GM12891 (cell line): Measurements from ENCODE around the gene FBN1.

Experiments
- DNase-seq: peaks from one replicate; pipeline ENCODE4 v3.0.0; 2011; ENCODE audit warnings: low spot score; ENCODE audit not compliant: insufficient read length
- FAIRE-seq: peaks from 2 replicates; lab custom pipeline; 2011; peaks lifted over from hg19 to GRCh38; lab: Jason Lieb, UNC
- PAX5 ChIP-seq: IDR thresholded peaks from 2 replicates; pipeline ENCODE4 v1.6.1; 2011; ENCODE audit warnings: low read length, moderate library complexity, mild to moderate bottlenecking; ENCODE audit not compliant: insufficient read depth, severe bottlenecking
- POLR2A ChIP-seq: IDR thresholded peaks from 2 replicates; pipeline ENCODE4 v1.6.1; 2011; ENCODE audit warnings: low read depth, low read length, control low read depth
- POLR2AphosphoS5 ChIP-seq: IDR thresholded peaks from 2 replicates; pipeline ENCODE4 v1.6.1; 2011; ENCODE audit warnings: low read depth, low read length, control low read depth
- POU2F2 ChIP-seq: IDR thresholded peaks from 2 replicates; pipeline ENCODE4 v1.6.1; 2011; ENCODE audit warnings: low read depth, mild to moderate bottlenecking, control low read depth, low read length, moderate library complexity
- SPI1 ChIP-seq: IDR thresholded peaks from 2 replicates; pipeline ENCODE4 v1.6.1; 2011; ENCODE audit warnings: low read depth, low read length, control low read depth
- TAF1 ChIP-seq: IDR thresholded peaks from 2 replicates; pipeline ENCODE4 v1.6.1; 2011; ENCODE audit warnings: low read depth, low read length, control low read depth

Gene FBN1

GRCh38 chr15:48573780-48574179 lies 71.7 kb downstream of the FBN1 start:
- no peak for DNase-seq
- no peak for FAIRE-seq
- TF ChIP-seq PAX5 (no peak), POLR2A (no peak), POLR2AphosphoS5 (no peak), SPI1 (no peak), POU2F2 (no peak), TAF1 (no peak)

- no peak for DNase-seq
- no peak for FAIRE-seq
- no peak for TF ChIP-seq POU2F2
- TF ChIP-seq TAF1: no peak
Observed at GRCh38 chr15:48572823-48573222, 72.7 kb downstream of the FBN1 start.

DNA sequence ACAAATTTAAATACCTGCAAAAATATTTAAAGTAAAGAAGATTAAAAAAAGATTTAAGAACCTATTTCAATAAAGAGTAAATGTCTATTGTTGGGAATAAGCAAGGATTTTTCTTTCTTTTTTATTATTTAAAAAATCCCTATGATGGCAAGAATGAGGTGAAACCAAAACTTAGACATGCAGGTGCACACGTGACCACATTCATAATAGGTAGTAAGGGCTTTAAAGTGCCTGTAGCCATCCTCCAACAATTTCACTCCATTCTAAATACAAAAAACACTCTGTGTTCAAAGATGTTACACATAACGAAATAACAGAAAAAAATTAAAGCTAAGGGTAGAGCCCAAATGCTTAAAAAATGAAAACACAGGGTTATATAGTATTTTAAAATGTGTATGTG lies 74.0 kb downstream of the FBN1 start:
- DNase-seq: no peak
- no peak for FAIRE-seq
- TF ChIP-seq POU2F2: no peak
- TF ChIP-seq POLR2A: no peak
- no peak for TF ChIP-seq POLR2AphosphoS5

DNA sequence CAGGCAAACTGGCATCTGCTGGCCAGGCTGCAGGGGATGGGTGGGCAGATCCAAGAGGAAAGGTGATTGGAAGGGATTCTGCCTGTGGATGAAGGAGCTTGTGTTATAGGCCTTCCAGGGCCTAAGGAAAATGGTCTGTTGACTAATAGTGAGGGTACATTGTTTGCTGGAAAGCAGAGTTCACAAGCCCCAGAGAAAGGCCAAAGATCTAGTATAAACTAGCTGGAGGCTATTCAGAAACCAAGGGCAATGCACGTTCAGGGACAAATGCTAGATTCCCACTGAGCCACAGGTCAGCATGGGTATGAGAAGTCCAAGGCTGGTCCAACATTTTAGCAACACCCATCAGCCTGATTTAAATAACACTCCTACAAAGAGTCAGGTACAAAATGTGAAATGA lies 74.7 kb downstream of the FBN1 start:
- FAIRE-seq (no peak), DNase-seq (no peak)
- no peak for TF ChIP-seq PAX5
- TF ChIP-seq POU2F2: no peak
- TF ChIP-seq TAF1: no peak
- no peak for TF ChIP-seq SPI1
- no peak for TF ChIP-seq POLR2A
- no peak for TF ChIP-seq POLR2AphosphoS5

DNA sequence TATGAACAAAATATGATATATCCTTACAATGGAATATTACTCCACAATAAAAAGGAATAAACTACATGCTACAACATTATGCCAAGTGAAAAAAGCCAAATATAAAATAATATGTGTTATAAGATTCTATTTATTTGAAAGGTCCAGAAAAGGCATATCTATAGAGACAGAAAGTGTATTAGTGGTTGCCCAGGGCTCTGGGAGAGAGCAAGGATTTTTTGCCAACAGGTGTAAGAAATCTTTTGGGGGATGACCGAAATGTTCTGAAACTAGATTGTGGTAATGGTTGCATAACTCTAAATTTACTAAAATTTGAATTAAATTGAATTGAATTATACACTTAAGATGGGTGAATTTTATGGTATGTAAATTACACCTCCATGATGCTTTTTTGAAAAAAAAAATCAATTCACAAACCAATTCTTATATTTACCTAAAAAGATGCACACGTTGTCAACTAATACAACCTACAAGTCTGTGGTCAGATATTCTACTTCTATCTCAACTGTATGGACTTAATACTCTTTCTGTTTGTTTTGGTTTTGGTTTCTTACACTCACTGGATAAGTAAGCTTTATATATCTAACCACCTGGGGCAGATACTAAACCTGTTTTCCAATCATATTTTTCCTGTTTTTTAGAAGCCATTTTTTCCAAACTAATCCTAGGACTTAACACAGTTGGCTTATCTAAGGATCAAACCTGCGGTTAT lies 75.8 kb downstream of the FBN1 start:
- DNase-seq (no peak), FAIRE-seq (no peak)
- TF ChIP-seq SPI1 (no peak), PAX5 (no peak), POLR2AphosphoS5 (no peak), TAF1 (no peak), POU2F2 (no peak), POLR2A (no peak)

DNA sequence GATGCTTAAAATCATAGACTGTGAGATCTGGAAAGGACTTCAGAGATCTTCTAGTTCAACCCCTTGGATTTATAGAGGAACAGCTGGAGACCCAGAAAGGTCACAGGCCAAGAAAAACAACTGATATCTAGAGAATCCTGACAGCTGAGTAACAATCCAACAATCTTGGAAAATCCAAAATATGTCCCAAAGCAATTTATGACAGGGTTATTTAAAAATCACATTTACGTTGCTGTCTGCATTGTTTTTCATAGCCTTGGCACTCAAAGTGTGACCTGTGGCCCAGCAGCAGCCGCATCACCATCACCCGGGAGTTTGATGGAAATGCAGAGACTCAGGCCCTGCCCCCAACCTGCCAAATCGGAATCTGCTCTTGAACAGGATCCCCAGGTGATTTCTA lies 78.8 kb downstream of the FBN1 start:
- TF ChIP-seq POU2F2 (no peak), TAF1 (no peak), POLR2AphosphoS5 (no peak), SPI1 (no peak), POLR2A (no peak)
- no peak for FAIRE-seq
- DNase-seq: no peak

DNA sequence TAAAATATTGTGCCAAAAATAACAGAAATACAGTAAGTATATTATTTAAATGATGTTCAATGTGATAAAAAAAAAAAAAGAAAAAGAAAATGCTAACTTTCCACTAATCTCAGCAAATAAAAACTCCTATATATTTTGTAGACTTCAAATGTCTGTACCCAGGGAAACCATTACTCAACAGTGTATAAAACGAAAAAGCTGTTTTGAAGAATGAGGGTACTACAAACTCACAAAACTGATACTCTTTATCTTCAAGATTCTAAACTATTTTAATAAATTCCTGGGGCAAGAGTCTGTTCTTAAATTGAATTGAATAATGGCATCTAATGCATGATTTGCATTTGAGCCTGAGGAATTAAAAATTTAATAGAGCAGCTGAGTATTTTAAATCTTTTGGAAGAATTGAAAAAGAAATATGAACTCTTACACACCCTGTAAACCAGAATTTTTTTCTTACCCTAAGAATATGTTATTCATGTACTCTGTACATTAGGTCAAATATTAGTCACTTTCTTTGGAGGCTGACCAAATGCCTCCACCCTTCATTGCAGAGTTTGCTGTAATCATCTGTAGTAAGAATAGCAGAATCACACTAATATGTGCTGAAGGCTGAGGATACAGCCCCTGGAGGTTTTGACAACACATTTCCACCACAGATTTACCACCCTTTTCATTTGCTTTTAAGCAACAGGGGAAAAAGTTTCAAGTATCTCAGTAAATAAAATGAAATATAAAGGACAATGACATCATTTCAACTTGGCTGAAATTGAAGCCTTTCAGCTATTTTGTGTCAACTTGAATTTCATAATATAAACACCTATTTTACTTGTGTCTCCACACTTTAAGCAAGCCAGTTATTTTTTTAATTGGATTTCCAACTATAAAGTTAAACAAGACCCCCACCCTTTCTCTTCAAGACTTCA lies 79.7 kb downstream of the FBN1 start:
- FAIRE-seq (no peak), DNase-seq (no peak)
- no peak for TF ChIP-seq SPI1
- TF ChIP-seq POU2F2: no peak
- no peak for TF ChIP-seq POLR2AphosphoS5
- TF ChIP-seq TAF1: no peak
- TF ChIP-seq PAX5: no peak
- TF ChIP-seq POLR2A: no peak

DNA sequence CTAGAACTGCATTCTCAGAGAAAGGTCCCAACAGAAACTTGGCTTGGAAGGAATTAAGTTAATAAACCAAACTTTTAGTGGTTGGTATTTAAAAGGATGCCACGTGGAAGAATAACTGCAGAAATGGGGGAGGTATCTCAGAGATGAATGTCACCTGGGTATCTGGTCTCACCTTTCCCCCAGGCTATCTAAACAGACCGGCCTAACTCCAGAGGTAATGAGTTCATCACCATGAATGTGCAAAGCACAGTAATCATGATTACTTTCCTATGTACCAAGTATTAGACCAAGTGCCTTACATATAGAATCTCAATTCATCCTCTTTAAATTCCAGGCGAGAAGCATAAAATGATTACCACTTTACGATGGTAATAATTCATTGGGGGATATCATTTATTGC lies 80.8 kb downstream of the FBN1 start:
- FAIRE-seq (no peak), DNase-seq (no peak)
- TF ChIP-seq POLR2AphosphoS5 (no peak), POLR2A (no peak), PAX5 (no peak), SPI1 (no peak), TAF1 (no peak), POU2F2 (no peak)

DNA sequence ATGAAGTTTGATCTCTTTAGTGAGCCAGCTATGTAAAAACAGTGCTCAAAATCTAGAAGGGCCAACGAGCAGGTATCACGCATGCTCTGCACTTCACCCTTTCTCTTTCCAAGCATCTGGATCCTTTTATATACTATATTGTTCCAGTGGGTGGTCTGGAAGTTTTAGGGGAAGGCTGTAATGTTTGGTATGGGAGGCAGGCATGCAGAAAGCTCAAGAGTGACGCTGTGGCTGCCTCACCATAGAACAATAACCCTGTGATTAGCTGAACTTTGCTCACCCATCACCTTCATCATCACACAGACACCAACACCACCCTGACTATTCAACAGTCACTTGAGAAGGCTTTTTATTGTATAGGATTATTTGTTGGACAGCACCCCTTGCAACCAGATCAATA lies 81.6 kb downstream of the FBN1 start:
- TF ChIP-seq POLR2A: no peak
- TF ChIP-seq PAX5: no peak
- no peak for TF ChIP-seq POLR2AphosphoS5
- TF ChIP-seq POU2F2: no peak
- TF ChIP-seq TAF1: no peak
- TF ChIP-seq SPI1: no peak
- no peak for FAIRE-seq

More for the DNA sequence above, 81.6 kb downstream of the FBN1 start:
- DNase-seq: no peak
